Endothelial cell of umbilical vein (primary cell): ENCODE measurements around the gene AUTS2.

Experiments used
- EZH2 ChIP-seq: IDR thresholded peaks from 2 replicates; pipeline ENCODE4 v1.6.1; 2012; ENCODE audit warnings: borderline replicate concordance, low read depth, mild to moderate bottlenecking, moderate library complexity, low read length, inconsistent platforms; ENCODE audit not compliant: severe bottlenecking
- POLR2AphosphoS5 ChIP-seq: IDR thresholded peaks from 2 replicates; pipeline ENCODE4 v1.6.1; 2012; ENCODE audit warnings: low read depth, mild to moderate bottlenecking, control low read depth, low read length, moderate library complexity; ENCODE audit not compliant: insufficient read depth
- TF ChIP-seq, protein P1 (sequence below), 2 donors: IDR thresholded peaks; 1 replicate in 1 of 2; 2 replicates in 1 of 2; pipeline ENCODE4 v1.5.1; 2011; ENCODE audit warnings: low read length in 2 of 2, mild to moderate bottlenecking in 2 of 2, moderate library complexity in 2 of 2, control low read depth in 1 of 2, inconsistent platforms in 1 of 2, low read depth in 1 of 2; ENCODE audit not compliant: insufficient read depth in 1 of 2; ENCODE audit errors: extremely low read depth in 1 of 2

DNA sequence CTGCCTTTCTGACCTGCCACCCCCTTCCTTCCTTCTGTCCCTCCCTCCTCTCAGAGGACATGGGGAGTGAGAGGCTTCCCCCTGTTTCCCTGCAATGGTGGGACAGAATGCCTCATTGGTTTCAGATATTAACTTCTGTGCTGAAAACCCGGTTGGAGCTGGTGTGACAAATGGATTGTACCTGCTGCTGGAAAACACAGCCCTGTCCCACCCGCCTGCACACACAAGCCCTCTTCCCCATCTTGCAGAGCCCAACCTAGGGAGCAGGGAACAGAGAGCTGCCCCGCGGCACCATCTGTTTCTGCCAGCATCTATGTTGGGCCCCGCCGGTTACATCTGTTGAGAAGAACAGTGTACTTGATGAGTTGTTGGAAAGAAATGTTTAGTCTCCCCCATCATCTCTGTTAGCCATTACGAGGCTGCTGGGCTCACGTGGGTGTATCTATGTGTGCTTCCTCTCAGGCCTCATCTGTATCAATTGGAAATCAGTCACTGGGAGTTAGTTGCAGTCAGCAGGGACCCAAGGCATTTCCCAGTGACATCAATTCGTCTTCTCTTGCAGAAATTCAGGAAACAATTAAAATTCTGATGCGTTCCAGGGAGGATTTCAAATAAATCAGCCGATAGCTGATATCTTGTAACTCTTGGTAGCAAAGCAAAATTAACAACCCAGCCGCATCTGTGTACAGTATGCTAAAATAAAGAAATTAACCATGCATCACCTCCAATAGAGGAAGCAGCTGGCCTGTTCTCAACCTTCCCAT lies 808.1 kb downstream of the AUTS2 start:
- TF ChIP-seq EZH2 (no peak), POLR2AphosphoS5 (no peak)
- TF ChIP-seq, protein P1, sequence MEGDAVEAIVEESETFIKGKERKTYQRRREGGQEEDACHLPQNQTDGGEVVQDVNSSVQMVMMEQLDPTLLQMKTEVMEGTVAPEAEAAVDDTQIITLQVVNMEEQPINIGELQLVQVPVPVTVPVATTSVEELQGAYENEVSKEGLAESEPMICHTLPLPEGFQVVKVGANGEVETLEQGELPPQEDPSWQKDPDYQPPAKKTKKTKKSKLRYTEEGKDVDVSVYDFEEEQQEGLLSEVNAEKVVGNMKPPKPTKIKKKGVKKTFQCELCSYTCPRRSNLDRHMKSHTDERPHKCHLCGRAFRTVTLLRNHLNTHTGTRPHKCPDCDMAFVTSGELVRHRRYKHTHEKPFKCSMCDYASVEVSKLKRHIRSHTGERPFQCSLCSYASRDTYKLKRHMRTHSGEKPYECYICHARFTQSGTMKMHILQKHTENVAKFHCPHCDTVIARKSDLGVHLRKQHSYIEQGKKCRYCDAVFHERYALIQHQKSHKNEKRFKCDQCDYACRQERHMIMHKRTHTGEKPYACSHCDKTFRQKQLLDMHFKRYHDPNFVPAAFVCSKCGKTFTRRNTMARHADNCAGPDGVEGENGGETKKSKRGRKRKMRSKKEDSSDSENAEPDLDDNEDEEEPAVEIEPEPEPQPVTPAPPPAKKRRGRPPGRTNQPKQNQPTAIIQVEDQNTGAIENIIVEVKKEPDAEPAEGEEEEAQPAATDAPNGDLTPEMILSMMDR (IDR thresholded peaks at IDR 0.05; ENCODE audit: extremely low read depth in 1 of 2, insufficient read depth in 1 of 2, low read depth in 1 of 2, low read length in 2 of 2) = no peak
